ENCODE measurements around the gene GUCY1B1. TPM values are rescaled to one million over a fixed set of nuclear protein-coding genes. Genes with fewer than 3 reads are reported as not detected.

The GUCY1B1 gene
- total RNA-seq, 6 experiments from 2014 or later = 1.6 to 5.6 (median 3.9) TPM

DNA sequence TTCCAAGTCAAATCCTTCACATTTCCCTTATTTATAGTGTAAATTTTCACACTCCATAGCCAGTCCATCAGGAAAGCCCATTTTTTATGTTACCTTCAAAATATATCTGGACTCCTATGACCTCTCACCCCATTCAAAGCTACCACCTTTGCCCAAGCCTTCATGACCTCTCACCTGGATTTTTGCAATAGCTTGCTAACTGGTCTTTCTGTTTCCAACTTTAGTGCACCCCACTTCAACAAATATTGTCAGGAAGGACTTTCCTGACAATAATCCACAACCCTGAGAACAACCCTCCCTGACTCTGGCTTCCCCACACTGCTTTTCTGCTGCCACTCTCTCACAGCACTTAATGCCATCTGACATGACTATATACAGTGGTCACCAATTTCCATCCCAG, 73.8 kb downstream of the GUCY1B1 start:
- Histone ChIP-seq H3K27ac (peak overlapping the region in 2 of 3 donors; percentile 59 to 65), H3K4me3 (no peak overlapping the region), H3K4me1 (peaks cover 0 to 19% (median 2%) of the 10 kb centered on the region in 4 donors), H3K36me3 (no peaks in the 10 kb centered on the region), H3K9me3 (no peaks in the 10 kb centered on the region), H3K27me3 (no peaks in the 10 kb centered on the region)
- intact Hi-C loops (cut with DNase I) = no loop called here
- DNase-seq = peak in 1 of 3 donors; percentile 49
- TF ChIP-seq POLR2A (IDR thresholded peaks at IDR 0.05) = no peak
- TF ChIP-seq, protein P1, sequence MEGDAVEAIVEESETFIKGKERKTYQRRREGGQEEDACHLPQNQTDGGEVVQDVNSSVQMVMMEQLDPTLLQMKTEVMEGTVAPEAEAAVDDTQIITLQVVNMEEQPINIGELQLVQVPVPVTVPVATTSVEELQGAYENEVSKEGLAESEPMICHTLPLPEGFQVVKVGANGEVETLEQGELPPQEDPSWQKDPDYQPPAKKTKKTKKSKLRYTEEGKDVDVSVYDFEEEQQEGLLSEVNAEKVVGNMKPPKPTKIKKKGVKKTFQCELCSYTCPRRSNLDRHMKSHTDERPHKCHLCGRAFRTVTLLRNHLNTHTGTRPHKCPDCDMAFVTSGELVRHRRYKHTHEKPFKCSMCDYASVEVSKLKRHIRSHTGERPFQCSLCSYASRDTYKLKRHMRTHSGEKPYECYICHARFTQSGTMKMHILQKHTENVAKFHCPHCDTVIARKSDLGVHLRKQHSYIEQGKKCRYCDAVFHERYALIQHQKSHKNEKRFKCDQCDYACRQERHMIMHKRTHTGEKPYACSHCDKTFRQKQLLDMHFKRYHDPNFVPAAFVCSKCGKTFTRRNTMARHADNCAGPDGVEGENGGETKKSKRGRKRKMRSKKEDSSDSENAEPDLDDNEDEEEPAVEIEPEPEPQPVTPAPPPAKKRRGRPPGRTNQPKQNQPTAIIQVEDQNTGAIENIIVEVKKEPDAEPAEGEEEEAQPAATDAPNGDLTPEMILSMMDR (IDR thresholded peaks at IDR 0.05) = no peak
- ATAC-seq = peak; percentile 93 to 97 (median 94)

DNA sequence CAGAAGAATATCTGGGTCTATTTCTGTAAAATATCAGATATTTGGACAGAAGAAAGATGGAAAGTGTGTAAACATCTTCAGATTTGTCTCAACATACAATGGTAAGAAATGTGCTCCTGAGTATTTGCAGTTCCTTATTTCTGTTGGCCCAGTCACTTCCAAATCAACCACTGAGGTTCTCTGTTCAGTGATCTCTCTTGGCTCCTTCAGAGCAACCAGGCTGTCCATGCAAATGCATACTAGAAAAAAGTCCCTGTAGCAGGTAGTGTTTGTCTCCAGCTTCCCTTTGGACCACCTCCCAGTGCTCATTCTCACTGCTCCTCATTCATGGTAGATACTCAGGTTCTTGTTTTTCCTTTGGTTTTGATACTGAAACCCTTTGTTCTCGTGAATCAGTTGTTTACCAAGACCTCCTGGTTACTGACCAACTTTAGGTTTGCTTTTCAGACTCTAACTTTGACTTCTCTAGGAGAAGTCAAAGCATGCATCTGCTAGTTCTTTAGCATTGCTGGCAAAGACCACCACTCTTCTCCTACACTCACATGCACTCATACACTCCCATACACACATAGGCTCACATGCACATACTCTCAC, 78.5 kb downstream of the GUCY1B1 start:
- intact Hi-C loops (cut with DNase I) = no loop called here
- DNase-seq = no peak
- no peak for ATAC-seq
- H3K4me3 ChIP-seq = no peak overlapping the region
- no peaks in the 10 kb centered on the region for H3K27me3 ChIP-seq
- no peaks in the 10 kb centered on the region for H3K36me3 ChIP-seq
- H3K9me3 ChIP-seq = no peaks in the 10 kb centered on the region
- peaks cover 0 to 17% (median 2%) of the 10 kb centered on the region in 4 donors for H3K4me1 ChIP-seq
- 25% methylated on average over 1 of the region's 1 CpG for WGBS (ENCODE audit: insufficient coverage, low coverage, low lambda C conversion rate, missing lambda C conversion rate)
- H3K27ac ChIP-seq = no peak overlapping the region
- TF ChIP-seq, protein P1 (IDR thresholded peaks at IDR 0.05) = no peak
- no peak for TF ChIP-seq POLR2A (IDR thresholded peaks at IDR 0.05)

DNA sequence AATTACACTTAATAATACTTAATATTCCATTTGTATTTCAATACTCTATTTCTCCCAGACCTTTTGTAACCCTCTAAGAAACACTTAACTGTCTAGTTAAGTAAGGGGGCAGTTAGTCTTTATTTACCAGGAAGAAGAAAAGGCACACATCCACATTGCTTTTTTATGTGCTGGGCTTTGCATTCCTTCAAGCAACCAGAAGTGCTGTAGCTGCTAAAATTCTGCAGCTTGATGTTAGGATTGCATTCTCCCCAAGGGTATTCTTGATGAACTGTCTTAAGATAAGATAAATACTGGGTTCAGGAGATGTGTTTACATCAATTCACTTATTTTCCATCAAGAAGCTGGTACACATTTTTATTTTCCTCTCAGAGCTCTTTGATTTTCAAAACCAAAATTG, 83.3 kb downstream of the GUCY1B1 start:
- no peak for TF ChIP-seq POLR2A (IDR thresholded peaks at IDR 0.05)
- TF ChIP-seq, protein P1 (IDR thresholded peaks at IDR 0.05) = no peak
- no peaks in the 10 kb centered on the region for H3K36me3 ChIP-seq
- no peak overlapping the region for H3K27ac ChIP-seq
- ATAC-seq (no peak), DNase-seq (no peak)
- H3K4me1 ChIP-seq = no peaks in the 10 kb centered on the region
- intact Hi-C loops (cut with DNase I) = no loop called here
- no peak overlapping the region for H3K4me3 ChIP-seq
- H3K9me3 ChIP-seq = no peaks in the 10 kb centered on the region
- H3K27me3 ChIP-seq = no peaks in the 10 kb centered on the region

DNA sequence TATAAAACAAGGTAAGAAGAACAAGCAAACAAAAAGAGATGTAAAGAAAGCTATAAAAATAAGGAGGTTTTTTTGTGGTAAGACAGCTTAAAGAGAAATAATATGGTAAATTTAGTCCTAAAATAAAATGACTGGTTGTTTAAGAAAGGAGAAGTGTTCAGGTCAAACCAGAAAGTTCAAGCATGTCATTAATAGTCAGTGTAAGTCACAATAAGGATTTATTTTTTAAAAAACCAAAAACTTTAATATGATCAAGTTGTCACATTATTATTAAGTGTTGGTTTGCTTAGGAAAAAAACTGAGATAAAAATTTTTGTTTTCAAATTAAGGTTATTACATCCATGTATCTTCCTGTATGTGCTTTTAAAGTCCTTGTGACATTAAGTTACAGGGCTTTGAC, 88.1 kb downstream of the GUCY1B1 start:
- Histone ChIP-seq H3K36me3 (no peaks in the 10 kb centered on the region), H3K27me3 (no peaks in the 10 kb centered on the region), H3K27ac (no peak overlapping the region), H3K4me1 (peaks cover 0 to 7% (median 0%) of the 10 kb centered on the region in 4 donors), H3K9me3 (no peaks in the 10 kb centered on the region), H3K4me3 (no peak overlapping the region)
- no peak for TF ChIP-seq POLR2A (IDR thresholded peaks at IDR 0.05)
- TF ChIP-seq, protein P1 (IDR thresholded peaks at IDR 0.05) = no peak
- intact Hi-C loops (cut with DNase I) = no loop called here
- ATAC-seq (no peak), DNase-seq (no peak)

DNA sequence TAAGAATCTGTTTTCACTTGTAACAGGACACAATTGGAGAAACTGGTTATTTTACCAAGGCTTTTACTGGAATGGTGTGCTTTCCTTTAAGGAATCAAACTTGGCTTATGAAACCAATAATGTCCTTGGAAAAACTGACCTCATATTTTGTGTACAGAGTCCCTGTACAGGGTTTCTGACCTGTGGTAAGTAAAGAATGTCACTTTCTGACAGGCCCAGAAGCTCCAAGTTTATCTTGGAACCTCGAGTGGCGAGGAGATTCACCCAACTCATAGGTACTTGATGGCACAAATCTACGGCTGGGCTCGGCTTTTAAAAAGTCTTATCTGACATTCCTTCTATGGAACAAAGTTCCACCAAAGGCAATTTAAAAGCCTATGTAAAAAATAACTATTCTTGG, 90.2 kb downstream of the GUCY1B1 start:
- DNase-seq = no peak
- peak in 3 of 4 donors; percentile 31 to 74 (median 39) for ATAC-seq
- H3K27me3 ChIP-seq = no peaks in the 10 kb centered on the region
- H3K36me3 ChIP-seq = no peaks in the 10 kb centered on the region
- no peak overlapping the region for H3K4me3 ChIP-seq
- intact Hi-C loops (cut with DNase I) = no loop called here
- 32% methylated on average over 4 of the region's 4 CpGs for WGBS (ENCODE audit: insufficient coverage, low coverage, low lambda C conversion rate, missing lambda C conversion rate)
- peaks cover 0 to 7% (median 2%) of the 10 kb centered on the region in 4 donors for H3K4me1 ChIP-seq
- TF ChIP-seq POLR2A (IDR thresholded peaks at IDR 0.05) = no peak
- TF ChIP-seq, protein P1 (IDR thresholded peaks at IDR 0.05) = no peak
- no peaks in the 10 kb centered on the region for H3K9me3 ChIP-seq
- H3K27ac ChIP-seq = peak overlapping the region in 2 of 3 donors; percentile 6 to 22
